GM23338 (cell line): Measurements from ENCODE around the gene RNF150. TPM values are rescaled to one million over a fixed set of nuclear protein-coding genes. Genes with fewer than 3 reads are reported as not detected.

Experiments used
- ATAC-seq: fragments of 200-7000 bp; cut with Tn5 transposase; 3 replicates; pipeline ENCODE4 v1.9.1; 2020
- DNase-seq: peaks from one replicate; pipeline ENCODE4 v3.0.0-alpha.2; 2015; ENCODE audit warnings: low spot score
- H2AFZ ChIP-seq: fragments of 200-600 bp; sonication (generic); 2 replicates; pipeline ENCODE4 v1.8.0; 2016; ENCODE audit warnings: antibody characterized with exemption, mild to moderate bottlenecking, moderate library complexity
- H3F3A ChIP-seq: fragments of 200-600 bp; sonication (generic); replicated peaks from 2 replicates; pipeline ENCODE4 v1.8.0; 2017; ENCODE audit warnings: antibody characterized with exemption, mixed run types, low read depth
- H3K27ac ChIP-seq: fragments of 200-600 bp; sonication (generic); 2 replicates; pipeline ENCODE4 v1.6.1; 2016; ENCODE audit warnings: low read depth
- H3K27me3 ChIP-seq: fragments of 200-600 bp; sonication (generic); 2 replicates; pipeline ENCODE4 v1.8.0; 2016; ENCODE audit warnings: mild to moderate bottlenecking, mixed run types, moderate library complexity; ENCODE audit not compliant: insufficient read depth
- H3K36me3 ChIP-seq: fragments of 200-600 bp; sonication (generic); 2 replicates; pipeline ENCODE4 v1.8.0; 2016; ENCODE audit warnings: mild to moderate bottlenecking; ENCODE audit not compliant: insufficient read depth
- H3K4me1 ChIP-seq: fragments of 200-600 bp; sonication (generic); 2 replicates; pipeline ENCODE4 v1.8.0; 2016; ENCODE audit warnings: mild to moderate bottlenecking, moderate library complexity; ENCODE audit not compliant: insufficient read depth
- H3K4me2 ChIP-seq: fragments of 200-600 bp; sonication (generic); 2 replicates; pipeline ENCODE4 v1.7.1; 2017; ENCODE audit warnings: mixed run types
- H3K4me3 ChIP-seq: fragments of 200-600 bp; sonication (generic); 2 replicates; pipeline ENCODE4 v1.6.1; 2016; ENCODE audit warnings: mixed run types
- H3K79me2 ChIP-seq: fragments of 200-600 bp; sonication (generic); replicated peaks from 2 replicates; pipeline ENCODE4 v1.8.0; 2017; ENCODE audit warnings: mild to moderate bottlenecking; ENCODE audit not compliant: insufficient read depth
- H3K9me2 ChIP-seq: fragments of 200-600 bp; sonication (generic); 2 replicates; pipeline ENCODE4 v1.8.0; 2017; ENCODE audit not compliant: insufficient read depth
- H4K20me1 ChIP-seq: fragments of 200-600 bp; sonication (generic); replicated peaks from 2 replicates; pipeline ENCODE4 v1.8.0; 2017; ENCODE audit warnings: mild to moderate bottlenecking; ENCODE audit not compliant: insufficient read depth
- H3K27ac Mint-ChIP-seq: 2 replicates; pipeline ENCODE4 v1.8.0; 2020; ENCODE audit warnings: inconsistent platforms, mild to moderate bottlenecking, moderate library complexity, mixed read lengths
- H3K27me3 Mint-ChIP-seq: 3 replicates; pipeline ENCODE4 v1.8.0; 2022; ENCODE audit warnings: low read depth, mild to moderate bottlenecking, moderate library complexity, mixed read lengths, inconsistent platforms; ENCODE audit not compliant: insufficient read depth, poor library complexity
- H3K36me3 Mint-ChIP-seq: 3 replicates; pipeline ENCODE4 v1.8.0; 2021; ENCODE audit warnings: low read depth, mild to moderate bottlenecking, inconsistent platforms, moderate library complexity, mixed read lengths
- H3K4me1 Mint-ChIP-seq: 3 replicates; pipeline ENCODE4 v1.8.0; 2020; ENCODE audit warnings: mild to moderate bottlenecking, inconsistent platforms, mixed read lengths
- H3K4me3 Mint-ChIP-seq: 3 replicates; pipeline ENCODE4 v1.8.0; 2021; ENCODE audit warnings: moderate library complexity, mild to moderate bottlenecking, inconsistent platforms, mixed read lengths
- H3K9me3 Mint-ChIP-seq: 3 replicates; pipeline ENCODE4 v1.8.0; 2020; ENCODE audit warnings: moderate library complexity, mild to moderate bottlenecking, inconsistent platforms, mixed read lengths
- CTCF ChIP-seq, 2 experiments: fragments of 200-600 bp in 1 of 2; sonication (generic) in 1 of 2; conservative IDR thresholded peaks; 2 replicates each; pipeline versions ENCODE4 v1.5.1 to v1.6.1; 2016 to 2017; ENCODE audit warnings: antibody characterized with exemption in 2 of 2, low read depth in 2 of 2, mild to moderate bottlenecking in 2 of 2, moderate library complexity in 1 of 2
- ETS1 ChIP-seq: IDR thresholded peaks from 2 replicates; pipeline ENCODE4 v1.6.1; 2016; ENCODE audit warnings: antibody characterized with exemption
- EZH2 ChIP-seq: fragments of 200-600 bp; sonication (generic); IDR thresholded peaks from one replicate; pipeline ENCODE4 v1.8.0; 2017; ENCODE audit warnings: antibody characterized with exemption, mild to moderate bottlenecking, low read depth; ENCODE audit not compliant: unreplicated experiment
- EZH2phosphoT487 ChIP-seq: fragments of 200-600 bp; sonication (generic); IDR thresholded peaks from one replicate; pipeline ENCODE4 v1.8.1; 2018; ENCODE audit warnings: antibody characterized with exemption; ENCODE audit not compliant: unreplicated experiment
- JUNB ChIP-seq: IDR thresholded peaks from one replicate; pipeline ENCODE4 v1.6.1; 2016; ENCODE audit warnings: antibody characterized with exemption; ENCODE audit not compliant: unreplicated experiment
- NANOG ChIP-seq: IDR thresholded peaks from 2 replicates; pipeline ENCODE4 v1.6.1; 2016; ENCODE audit warnings: antibody characterized with exemption, borderline replicate concordance
- POLR2AphosphoS5 ChIP-seq: IDR thresholded peaks from 2 replicates; pipeline ENCODE4 v1.6.1; 2016; ENCODE audit warnings: antibody characterized with exemption, low read depth
- REST ChIP-seq: IDR thresholded peaks from one replicate; pipeline ENCODE4 v1.6.1; 2018; ENCODE audit warnings: antibody characterized with exemption; ENCODE audit not compliant: unreplicated experiment
- STAT1 ChIP-seq: IDR thresholded peaks from one replicate; pipeline ENCODE4 v1.6.1; 2016; ENCODE audit warnings: antibody characterized with exemption; ENCODE audit not compliant: unreplicated experiment
- ZNF114 ChIP-seq: fragments of 250-450 bp; sonication (Bioruptor Pico); IDR thresholded peaks from 2 replicates; pipeline ENCODE4 v1.5.0; 2020; ENCODE audit warnings: mild to moderate bottlenecking, moderate library complexity
- ZNF331 ChIP-seq: fragments of 250-450 bp; sonication (Bioruptor Pico); IDR thresholded peaks from 2 replicates; pipeline ENCODE4 v1.5.0; 2020; ENCODE audit warnings: low read depth, mild to moderate bottlenecking, moderate library complexity
- ZNF462 ChIP-seq: fragments of 250-450 bp; sonication (Bioruptor Pico); IDR thresholded peaks from 2 replicates; pipeline ENCODE4 v1.5.0; 2020; ENCODE audit warnings: mild to moderate bottlenecking, moderate library complexity
- polyA plus RNA-seq: library from polyadenylated mRNA; unstranded; fragments of >200 nt; fragmentation: Nextera tagmentation; extraction: Ambion mirVana; gene quantifications from 2 replicates; pipeline ENCODE4 v1.2.1, GENCODE V29; 2016
- total RNA-seq: library from RNA; depleted of rRNA; stranded (reverse); fragments of >200 nt; shearing (Covaris generic); gene quantifications from 2 replicates; pipeline ENCODE4 v1.2.3, GENCODE V29; 2014

Gene RNF150
- total and polyA plus RNA-seq, 2 experiments from 2014 or later: 1.3 to 6.1 TPM

GRCh38 chr4:141023051-141023450 lies 110.2 kb downstream of the RNF150 start (continued):
- TF ChIP-seq REST: no peak

GRCh38 chr4:141022111-141022695 lies 111.1 kb downstream of the RNF150 start:
- Mint-ChIP-seq H3K36me3 (no peaks in the 10 kb centered on the region), H3K4me1 (0 out of 3 replicates have a peak, but pooled peaks cover 4% of the 10 kb centered on the region), H3K9me3 (no peaks in the 10 kb centered on the region), H3K27ac (peak overlapping the region; percentile 25; the same call in 1 of the 2 replicates), H3K27me3 (no peaks in the 10 kb centered on the region), H3K4me3 (no peak overlapping the region)
- ATAC-seq: no peak
- Histone ChIP-seq H3K4me3 (no peak overlapping the region), H3K27ac (no peak overlapping the region), H3K79me2 (no peaks in the 10 kb centered on the region), H2AFZ (no peak overlapping the region), H3K36me3 (no peaks in the 10 kb centered on the region), H3K27me3 (no peaks in the 10 kb centered on the region), H3F3A (no peaks in the 10 kb centered on the region), H4K20me1 (no peaks in the 10 kb centered on the region), H3K4me1 (0 out of 2 replicates have a peak, but pooled peaks cover 3% of the 10 kb centered on the region), H3K4me2 (no peak overlapping the region), H3K9me2 (peaks cover 5% of the 10 kb centered on the region; the same call in 1 of the 2 replicates)
- DNase-seq: no peak
- no peak for TF ChIP-seq JUNB
- TF ChIP-seq CTCF (conservative IDR thresholded peaks at IDR 0.05; ENCODE audit: low read depth in 2 of 2): no peak
- no peak for TF ChIP-seq ZNF331 (CRISPR knock-in tag)
- no peak for TF ChIP-seq NANOG
- TF ChIP-seq ETS1: no peak
- TF ChIP-seq EZH2phosphoT487: no peak
- no peak for TF ChIP-seq STAT1
- TF ChIP-seq POLR2AphosphoS5: no peak
- no peak for TF ChIP-seq ZNF462 (CRISPR knock-in tag)
- TF ChIP-seq EZH2: no peak
- no peak for TF ChIP-seq ZNF114 (CRISPR knock-in tag)
